SK-N-SH (cell line): ENCODE data around the gene E4F1.

Experiments
- CHD2 ChIP-seq: fragments of 150-350 bp; IDR thresholded peaks from 2 replicates; pipeline ENCODE4 v1.6.1; 2018; ENCODE audit warnings: low read length; ENCODE audit not compliant: partially characterized antibody
- CTCF ChIP-seq: fragments of 200-600 bp; sonication (generic); IDR thresholded peaks from 2 replicates; pipeline ENCODE4 v1.6.1; 2017; ENCODE audit warnings: antibody characterized with exemption, mild to moderate bottlenecking, moderate library complexity
- EP300 ChIP-seq, 2 experiments: IDR thresholded peaks; 2 replicates each; pipeline versions ENCODE4 v1.4.0 to v1.6.1; 2012; ENCODE audit warnings: borderline replicate concordance in 1 of 2, low read depth in 1 of 2, low read length in 1 of 2
- JUND ChIP-seq: IDR thresholded peaks from 2 replicates; pipeline ENCODE4 v1.4.0; 2012
- MXI1 ChIP-seq: IDR thresholded peaks from 2 replicates; pipeline ENCODE4 v1.6.1; 2012; ENCODE audit warnings: mild to moderate bottlenecking, low read depth, low read length, improper control_type of control experiment
- NFIC ChIP-seq: IDR thresholded peaks from 2 replicates; pipeline ENCODE4 v1.4.0; 2012; ENCODE audit warnings: borderline replicate concordance
- NRF1 ChIP-seq: IDR thresholded peaks from 2 replicates; pipeline ENCODE4 v1.6.1; 2012; ENCODE audit warnings: low read depth, mild to moderate bottlenecking, low read length
- POLR2AphosphoS5 ChIP-seq: IDR thresholded peaks from 2 replicates; pipeline ENCODE4 v1.6.1; 2012; ENCODE audit warnings: low read depth, low read length
- RAD21 ChIP-seq: IDR thresholded peaks from 2 replicates; pipeline ENCODE4 v1.6.1; 2012; ENCODE audit warnings: mild to moderate bottlenecking, low read length
- REST ChIP-seq: IDR thresholded peaks from 2 replicates; pipeline ENCODE4 v1.6.1; 2012; ENCODE audit warnings: mild to moderate bottlenecking, low read depth, low read length, moderate library complexity
- SMC3 ChIP-seq: IDR thresholded peaks from 2 replicates; pipeline ENCODE4 v1.6.1; 2012; ENCODE audit warnings: low read depth, low read length, improper control_type of control experiment
- USF2 ChIP-seq: fragments of 150-350 bp; IDR thresholded peaks from 2 replicates; pipeline ENCODE4 v1.6.1; 2017; ENCODE audit warnings: antibody characterized with exemption, low read length, low read depth, borderline replicate concordance

- no peak for TF ChIP-seq JUND
- TF ChIP-seq CHD2 = peak; percentile 77
- no peak for TF ChIP-seq NFIC
- no peak for TF ChIP-seq NRF1
- no peak for TF ChIP-seq REST
- no peak for TF ChIP-seq CTCF
- TF ChIP-seq RAD21 = no peak
- no peak for TF ChIP-seq POLR2AphosphoS5
- no peak for TF ChIP-seq SMC3
- no peak for TF ChIP-seq MXI1
- no peak for TF ChIP-seq EP300 (IDR thresholded peaks at IDR 0.05; ENCODE audit: borderline replicate concordance in 1 of 2, low read depth in 1 of 2, low read length in 1 of 2)
- no peak for TF ChIP-seq USF2
Observed at GRCh38 chr16:2214719-2214968, 8.7 kb upstream of the E4F1 start, which contains the start of gene PGP.
